Measurements from ENCODE around the gene RAB6B.

Gene RAB6B

DNA sequence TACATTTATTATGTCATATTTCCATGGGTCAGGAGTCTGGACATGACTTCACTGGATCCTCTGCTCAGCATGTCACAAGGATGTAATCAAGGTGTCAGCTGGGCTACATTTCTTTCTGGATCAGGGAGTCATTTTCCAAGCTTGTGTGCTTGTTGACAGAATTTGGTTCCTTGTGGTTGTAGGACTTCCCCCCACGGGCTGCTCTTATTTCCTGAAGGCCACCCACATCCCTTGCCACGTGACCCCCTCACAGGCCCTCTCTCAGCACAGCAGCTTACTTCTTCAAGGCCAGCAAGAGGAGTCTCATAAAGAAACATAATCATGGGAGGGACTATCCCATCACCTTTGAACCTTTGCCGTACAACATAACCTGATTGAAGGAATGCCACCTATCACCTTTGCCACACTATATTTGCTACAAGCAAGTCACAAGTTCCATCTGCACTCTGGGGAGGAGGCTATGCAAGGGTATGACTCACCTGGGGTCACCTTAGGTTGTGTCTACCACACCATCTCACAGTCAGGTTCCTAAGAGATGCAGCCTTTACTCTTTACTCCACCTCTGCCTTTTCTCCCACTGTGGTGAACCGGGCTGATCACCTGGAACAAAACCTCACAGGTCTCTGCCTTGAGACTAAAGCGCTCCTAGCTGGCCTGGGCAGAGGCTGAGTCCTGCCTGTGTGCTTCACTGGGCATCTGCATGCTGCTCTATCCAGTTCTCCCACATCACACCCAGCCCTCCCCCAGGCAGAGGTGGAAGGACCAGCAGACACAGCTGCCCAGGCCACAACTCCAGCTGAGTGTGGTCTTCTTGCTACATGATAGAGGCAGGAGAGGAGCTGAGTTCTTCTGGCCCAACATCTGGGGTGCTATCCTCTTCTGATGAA lies 13.5 kb downstream of the RAB6B start:
- ATAC-seq: no peak
- TF ChIP-seq, protein P1, sequence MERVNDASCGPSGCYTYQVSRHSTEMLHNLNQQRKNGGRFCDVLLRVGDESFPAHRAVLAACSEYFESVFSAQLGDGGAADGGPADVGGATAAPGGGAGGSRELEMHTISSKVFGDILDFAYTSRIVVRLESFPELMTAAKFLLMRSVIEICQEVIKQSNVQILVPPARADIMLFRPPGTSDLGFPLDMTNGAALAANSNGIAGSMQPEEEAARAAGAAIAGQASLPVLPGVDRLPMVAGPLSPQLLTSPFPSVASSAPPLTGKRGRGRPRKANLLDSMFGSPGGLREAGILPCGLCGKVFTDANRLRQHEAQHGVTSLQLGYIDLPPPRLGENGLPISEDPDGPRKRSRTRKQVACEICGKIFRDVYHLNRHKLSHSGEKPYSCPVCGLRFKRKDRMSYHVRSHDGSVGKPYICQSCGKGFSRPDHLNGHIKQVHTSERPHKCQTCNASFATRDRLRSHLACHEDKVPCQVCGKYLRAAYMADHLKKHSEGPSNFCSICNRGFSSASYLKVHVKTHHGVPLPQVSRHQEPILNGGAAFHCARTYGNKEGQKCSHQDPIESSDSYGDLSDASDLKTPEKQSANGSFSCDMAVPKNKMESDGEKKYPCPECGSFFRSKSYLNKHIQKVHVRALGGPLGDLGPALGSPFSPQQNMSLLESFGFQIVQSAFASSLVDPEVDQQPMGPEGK (CRISPR knock-in tag; IDR thresholded peaks at IDR 0.05; ENCODE audit: borderline replicate concordance): no peak
- TF ChIP-seq, protein P2, sequence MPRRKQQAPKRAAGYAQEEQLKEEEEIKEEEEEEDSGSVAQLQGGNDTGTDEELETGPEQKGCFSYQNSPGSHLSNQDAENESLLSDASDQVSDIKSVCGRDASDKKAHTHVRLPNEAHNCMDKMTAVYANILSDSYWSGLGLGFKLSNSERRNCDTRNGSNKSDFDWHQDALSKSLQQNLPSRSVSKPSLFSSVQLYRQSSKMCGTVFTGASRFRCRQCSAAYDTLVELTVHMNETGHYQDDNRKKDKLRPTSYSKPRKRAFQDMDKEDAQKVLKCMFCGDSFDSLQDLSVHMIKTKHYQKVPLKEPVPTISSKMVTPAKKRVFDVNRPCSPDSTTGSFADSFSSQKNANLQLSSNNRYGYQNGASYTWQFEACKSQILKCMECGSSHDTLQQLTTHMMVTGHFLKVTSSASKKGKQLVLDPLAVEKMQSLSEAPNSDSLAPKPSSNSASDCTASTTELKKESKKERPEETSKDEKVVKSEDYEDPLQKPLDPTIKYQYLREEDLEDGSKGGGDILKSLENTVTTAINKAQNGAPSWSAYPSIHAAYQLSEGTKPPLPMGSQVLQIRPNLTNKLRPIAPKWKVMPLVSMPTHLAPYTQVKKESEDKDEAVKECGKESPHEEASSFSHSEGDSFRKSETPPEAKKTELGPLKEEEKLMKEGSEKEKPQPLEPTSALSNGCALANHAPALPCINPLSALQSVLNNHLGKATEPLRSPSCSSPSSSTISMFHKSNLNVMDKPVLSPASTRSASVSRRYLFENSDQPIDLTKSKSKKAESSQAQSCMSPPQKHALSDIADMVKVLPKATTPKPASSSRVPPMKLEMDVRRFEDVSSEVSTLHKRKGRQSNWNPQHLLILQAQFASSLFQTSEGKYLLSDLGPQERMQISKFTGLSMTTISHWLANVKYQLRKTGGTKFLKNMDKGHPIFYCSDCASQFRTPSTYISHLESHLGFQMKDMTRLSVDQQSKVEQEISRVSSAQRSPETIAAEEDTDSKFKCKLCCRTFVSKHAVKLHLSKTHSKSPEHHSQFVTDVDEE (CRISPR knock-in tag; IDR thresholded peaks at IDR 0.05): no peak
- TF ChIP-seq GLIS3 (CRISPR knock-in tag; IDR thresholded peaks at IDR 0.05) (no peak), CSDC2 (CRISPR knock-in tag; IDR thresholded peaks at IDR 0.05) (no peak)

DNA sequence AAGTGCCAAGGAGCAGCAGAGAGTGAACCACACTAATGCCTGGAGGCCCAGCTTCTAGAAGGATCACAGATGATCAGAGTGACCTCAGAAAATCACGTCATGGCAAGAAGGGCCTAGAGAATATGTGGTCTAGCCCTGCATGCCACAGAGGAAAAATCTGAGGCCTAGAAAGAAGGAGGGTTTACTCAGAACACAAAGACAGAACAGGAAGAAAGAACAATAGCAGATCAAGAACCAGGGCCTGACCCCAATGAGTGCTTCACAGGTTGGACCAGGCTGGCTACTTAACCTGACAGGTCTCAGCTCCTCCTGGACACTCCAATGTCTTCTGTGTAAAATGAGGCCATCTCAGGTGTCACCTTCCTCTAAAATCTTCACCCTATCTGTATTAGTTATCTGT lies 14.2 kb downstream of the RAB6B start:
- ATAC-seq: no peak
- TF ChIP-seq, protein P3, sequence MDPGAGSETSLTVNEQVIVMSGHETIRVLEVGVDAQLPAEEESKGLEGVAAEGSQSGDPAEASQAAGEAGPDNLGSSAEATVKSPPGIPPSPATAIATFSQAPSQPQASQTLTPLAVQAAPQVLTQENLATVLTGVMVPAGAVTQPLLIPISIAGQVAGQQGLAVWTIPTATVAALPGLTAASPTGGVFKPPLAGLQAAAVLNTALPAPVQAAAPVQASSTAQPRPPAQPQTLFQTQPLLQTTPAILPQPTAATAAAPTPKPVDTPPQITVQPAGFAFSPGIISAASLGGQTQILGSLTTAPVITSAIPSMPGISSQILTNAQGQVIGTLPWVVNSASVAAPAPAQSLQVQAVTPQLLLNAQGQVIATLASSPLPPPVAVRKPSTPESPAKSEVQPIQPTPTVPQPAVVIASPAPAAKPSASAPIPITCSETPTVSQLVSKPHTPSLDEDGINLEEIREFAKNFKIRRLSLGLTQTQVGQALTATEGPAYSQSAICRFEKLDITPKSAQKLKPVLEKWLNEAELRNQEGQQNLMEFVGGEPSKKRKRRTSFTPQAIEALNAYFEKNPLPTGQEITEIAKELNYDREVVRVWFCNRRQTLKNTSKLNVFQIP (CRISPR knock-in tag; IDR thresholded peaks at IDR 0.05; ENCODE audit: borderline replicate concordance, low read depth): no peak
- TF ChIP-seq BACH2 (CRISPR knock-in tag; IDR thresholded peaks at IDR 0.05; ENCODE audit: borderline replicate concordance) (no peak), ESRRG (CRISPR knock-in tag; IDR thresholded peaks at IDR 0.05) (no peak), TOX (CRISPR knock-in tag; IDR thresholded peaks at IDR 0.05; ENCODE audit: borderline replicate concordance) (no peak), ARNTL (CRISPR knock-in tag; IDR thresholded peaks at IDR 0.05; ENCODE audit: borderline replicate concordance, low read depth) (no peak), ISL1 (CRISPR knock-in tag; IDR thresholded peaks at IDR 0.05) (no peak)

DNA sequence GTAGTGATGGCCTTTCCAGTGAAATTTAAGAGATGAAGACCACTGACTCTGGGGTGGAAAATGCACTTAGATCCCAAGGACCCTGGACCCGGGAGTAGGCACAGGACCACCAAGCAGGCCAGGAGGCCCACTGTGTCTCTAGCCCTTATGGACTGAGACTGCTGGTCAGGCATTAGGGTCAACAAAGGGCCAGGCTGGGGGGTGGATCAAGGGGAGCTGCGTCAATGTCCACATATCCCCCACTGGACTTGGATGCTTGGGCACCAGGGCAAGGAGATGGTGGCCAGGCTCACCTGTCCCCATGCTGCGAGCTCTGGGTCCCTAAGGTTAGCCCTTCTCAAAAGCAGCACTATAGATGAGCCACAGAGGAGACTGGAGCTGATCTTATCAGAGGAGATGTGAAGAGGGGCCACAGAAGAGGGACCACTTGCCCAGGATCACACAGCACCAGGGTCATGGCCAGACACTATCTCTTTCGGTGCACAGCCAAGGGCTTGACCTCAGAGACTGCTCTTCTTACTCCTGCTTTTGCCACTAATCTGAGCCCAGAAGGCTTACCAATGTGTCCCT lies 14.7 kb downstream of the RAB6B start:
- no peak for TF ChIP-seq RARB (CRISPR knock-in tag; IDR thresholded peaks at IDR 0.05)
- no peak for TF ChIP-seq BACH2 (CRISPR knock-in tag; IDR thresholded peaks at IDR 0.05; ENCODE audit: borderline replicate concordance)
- TF ChIP-seq ZNF70 (CRISPR knock-in tag; IDR thresholded peaks at IDR 0.05): no peak
- TF ChIP-seq ZFP30 (CRISPR knock-in tag; IDR thresholded peaks at IDR 0.05): no peak
- no peak for TF ChIP-seq TCF4 (CRISPR knock-in tag; IDR thresholded peaks at IDR 0.05; ENCODE audit: borderline replicate concordance)
- no peak for TF ChIP-seq ISL1 (CRISPR knock-in tag; IDR thresholded peaks at IDR 0.05)
- TF ChIP-seq SNAI2 (CRISPR knock-in tag; IDR thresholded peaks at IDR 0.05): no peak

DNA sequence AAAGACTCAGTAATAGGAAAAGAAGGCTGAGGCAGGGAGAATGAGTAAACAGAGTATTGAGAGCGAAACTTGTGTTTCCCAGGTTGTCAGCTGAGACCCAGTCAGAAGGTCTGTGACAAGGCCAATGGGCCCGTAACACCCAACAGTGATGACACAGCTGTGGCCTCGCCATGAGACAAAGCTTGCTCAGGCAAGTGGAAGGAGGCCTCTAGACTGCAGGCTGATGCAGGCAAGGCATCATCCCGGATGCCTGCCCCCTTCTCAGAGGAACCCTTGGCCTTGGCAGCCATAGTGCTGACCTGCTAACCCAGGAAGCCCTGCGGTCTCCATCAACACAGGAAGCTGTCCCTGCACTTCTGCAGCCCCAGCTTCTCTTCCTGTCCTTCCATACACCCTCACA lies 15.4 kb downstream of the RAB6B start:
- ATAC-seq: no peak

More for the DNA sequence above, 14.7 kb downstream of the RAB6B start:
- ATAC-seq: no peak

More for the DNA sequence above, 15.4 kb downstream of the RAB6B start:
- TF ChIP-seq, protein P2 (CRISPR knock-in tag; IDR thresholded peaks at IDR 0.05): no peak
- TF ChIP-seq ESRRG (CRISPR knock-in tag; IDR thresholded peaks at IDR 0.05) (no peak), ARNTL (CRISPR knock-in tag; IDR thresholded peaks at IDR 0.05; ENCODE audit: borderline replicate concordance, low read depth) (no peak), CSDC2 (CRISPR knock-in tag; IDR thresholded peaks at IDR 0.05) (no peak), BACH2 (CRISPR knock-in tag; IDR thresholded peaks at IDR 0.05; ENCODE audit: borderline replicate concordance) (no peak), ZFP3 (CRISPR knock-in tag; IDR thresholded peaks at IDR 0.05) (no peak), ZNF70 (CRISPR knock-in tag; IDR thresholded peaks at IDR 0.05) (no peak)
- TF ChIP-seq, protein P4, sequence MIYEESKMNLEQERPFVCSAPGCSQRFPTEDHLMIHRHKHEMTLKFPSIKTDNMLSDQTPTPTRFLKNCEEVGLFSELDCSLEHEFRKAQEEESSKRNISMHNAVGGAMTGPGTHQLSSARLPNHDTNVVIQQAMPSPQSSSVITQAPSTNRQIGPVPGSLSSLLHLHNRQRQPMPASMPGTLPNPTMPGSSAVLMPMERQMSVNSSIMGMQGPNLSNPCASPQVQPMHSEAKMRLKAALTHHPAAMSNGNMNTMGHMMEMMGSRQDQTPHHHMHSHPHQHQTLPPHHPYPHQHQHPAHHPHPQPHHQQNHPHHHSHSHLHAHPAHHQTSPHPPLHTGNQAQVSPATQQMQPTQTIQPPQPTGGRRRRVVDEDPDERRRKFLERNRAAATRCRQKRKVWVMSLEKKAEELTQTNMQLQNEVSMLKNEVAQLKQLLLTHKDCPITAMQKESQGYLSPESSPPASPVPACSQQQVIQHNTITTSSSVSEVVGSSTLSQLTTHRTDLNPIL (CRISPR knock-in tag; IDR thresholded peaks at IDR 0.05; ENCODE audit: low read depth): no peak
- TF ChIP-seq, protein P5, sequence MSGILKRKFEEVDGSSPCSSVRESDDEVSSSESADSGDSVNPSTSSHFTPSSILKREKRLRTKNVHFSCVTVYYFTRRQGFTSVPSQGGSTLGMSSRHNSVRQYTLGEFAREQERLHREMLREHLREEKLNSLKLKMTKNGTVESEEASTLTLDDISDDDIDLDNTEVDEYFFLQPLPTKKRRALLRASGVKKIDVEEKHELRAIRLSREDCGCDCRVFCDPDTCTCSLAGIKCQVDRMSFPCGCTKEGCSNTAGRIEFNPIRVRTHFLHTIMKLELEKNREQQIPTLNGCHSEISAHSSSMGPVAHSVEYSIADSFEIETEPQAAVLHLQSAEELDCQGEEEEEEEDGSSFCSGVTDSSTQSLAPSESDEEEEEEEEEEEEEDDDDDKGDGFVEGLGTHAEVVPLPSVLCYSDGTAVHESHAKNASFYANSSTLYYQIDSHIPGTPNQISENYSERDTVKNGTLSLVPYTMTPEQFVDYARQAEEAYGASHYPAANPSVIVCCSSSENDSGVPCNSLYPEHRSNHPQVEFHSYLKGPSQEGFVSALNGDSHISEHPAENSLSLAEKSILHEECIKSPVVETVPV (CRISPR knock-in tag; IDR thresholded peaks at IDR 0.05): no peak

Measured in SK-N-SH treated with all-trans-retinoic acid at 6 μM for 48 hours (cell line).